NB4 (cell line): Measurements from ENCODE around the gene FABP3.

ENCODE experiments used
- DNase-seq: peaks from one replicate; pipeline ENCODE4 v3.0.0; 2010; ENCODE audit warnings: low read depth
- H3K4me3 ChIP-seq: one replicate; pipeline ENCODE4 v1.5.1; 2011; ENCODE audit warnings: mild to moderate bottlenecking, low read depth, low read length, moderate library complexity
- CTCF ChIP-seq: IDR thresholded peaks from one replicate; pipeline ENCODE4 v1.5.1; 2012; ENCODE audit warnings: low read depth, low read length
- MAX ChIP-seq: IDR thresholded peaks from 2 replicates; pipeline ENCODE4 v1.6.1; 2011; ENCODE audit warnings: low read depth, low read length
- MYC ChIP-seq: IDR thresholded peaks from 2 replicates; pipeline ENCODE4 v1.6.1; 2011; ENCODE audit warnings: low read depth, low read length
- POLR2A ChIP-seq: IDR thresholded peaks from 2 replicates; pipeline ENCODE4 v1.6.1; 2011; ENCODE audit warnings: mild to moderate bottlenecking; ENCODE audit not compliant: insufficient read length; ENCODE audit errors: extremely low read depth

FABP3 gene

GRCh38 chr1:31380181-31380580 is 7.3 kb upstream of the FABP3 start:
- no peak for TF ChIP-seq MYC
- TF ChIP-seq POLR2A: no peak
- no peak for TF ChIP-seq CTCF
- TF ChIP-seq MAX: no peak
- no peak overlapping the region for H3K4me3 ChIP-seq
- DNase-seq: no peak

GRCh38 chr1:31378001-31378400 is 5.1 kb upstream of the FABP3 start:
- H3K4me3 ChIP-seq: no peak overlapping the region
- TF ChIP-seq POLR2A (no peak), CTCF (no peak), MAX (no peak), MYC (no peak)
- no peak for DNase-seq

- TF ChIP-seq MYC: no peak
- TF ChIP-seq POLR2A: no peak
- no peak for TF ChIP-seq CTCF
- DNase-seq: no peak
- H3K4me3 ChIP-seq: no peak overlapping the region
Measured at GRCh38 chr1:31377364-31377863, 4.5 kb upstream of the FABP3 start.

- DNase-seq: no peak
- H3K4me3 ChIP-seq: no peak overlapping the region
- TF ChIP-seq MAX (no peak), MYC (no peak), POLR2A (no peak), CTCF (no peak)
Measured at GRCh38 chr1:31376375-31377134, 3.7 kb upstream of the FABP3 start.

GRCh38 chr1:31374511-31375196 is 1.8 kb upstream of the FABP3 start:
- DNase-seq: no peak
- no peak overlapping the region for H3K4me3 ChIP-seq
- TF ChIP-seq CTCF (no peak), POLR2A (no peak), MAX (no peak), MYC (no peak)
